C4-2B (cell line): Measurements from ENCODE around the gene C1D.

Source experiments
- CTCF ChIP-seq: fragments of 450-650 bp; conservative IDR thresholded peaks from 2 replicates; pipeline ENCODE4 v1.5.1; 2017; ENCODE audit warnings: mild to moderate bottlenecking
- ZFX ChIP-seq: fragments of 450-650 bp; IDR thresholded peaks from 2 replicates; pipeline ENCODE4 v1.6.1; 2017

DNA sequence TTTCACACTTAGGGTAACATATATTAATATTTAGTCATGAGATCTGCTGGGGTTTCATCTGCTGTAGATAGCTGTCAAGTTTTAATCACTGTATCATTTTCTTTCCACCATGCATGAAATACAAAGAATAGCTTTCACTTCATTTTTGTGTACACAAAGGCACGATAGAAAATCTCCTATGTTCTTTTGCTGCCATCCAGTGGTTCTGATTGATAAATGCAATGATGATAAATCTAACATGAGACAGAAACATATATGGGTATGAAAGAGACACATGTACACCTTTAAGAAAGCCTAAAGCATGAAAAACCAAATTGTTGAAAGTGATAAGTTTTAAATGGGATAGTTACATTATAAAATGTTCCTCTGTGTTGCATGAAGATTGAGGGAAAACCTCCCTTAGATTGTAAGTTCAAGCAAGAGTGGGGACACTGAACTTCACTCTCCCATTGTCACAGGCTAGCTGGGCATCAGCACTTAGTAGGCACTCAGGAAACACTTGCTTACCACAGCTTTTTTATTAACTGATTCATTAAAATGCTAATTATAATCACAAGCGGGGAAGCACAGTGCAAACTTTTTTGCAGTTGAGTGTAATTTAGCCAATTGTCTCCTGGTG, 31.2 kb downstream of the C1D start:
- TF ChIP-seq CTCF (peak; percentile 69), ZFX (no peak)
